GM23248 (cell line): Measurements from ENCODE around the gene COPS8. TPM values are rescaled to one million over a fixed set of nuclear protein-coding genes. Genes with fewer than 3 reads are reported as not detected.

ENCODE experiments used
- DNase-seq: peaks from one replicate; pipeline ENCODE4 v3.0.0-alpha.2; 2015
- H2AFZ ChIP-seq: fragments of 200-600 bp; sonication (generic); 2 replicates; pipeline ENCODE4 v1.6.1; 2016; ENCODE audit warnings: antibody characterized with exemption
- H3F3A ChIP-seq: fragments of 200-600 bp; sonication (generic); 2 replicates; pipeline ENCODE4 v1.6.1; 2016; ENCODE audit warnings: mild to moderate bottlenecking, antibody characterized with exemption, mixed run types; ENCODE audit not compliant: insufficient read depth
- H3K27ac ChIP-seq: fragments of 200-600 bp; sonication (generic); 2 replicates; pipeline ENCODE4 v1.5.1; 2016; ENCODE audit warnings: mild to moderate bottlenecking
- H3K27me3 ChIP-seq: fragments of 200-600 bp; sonication (generic); replicated peaks from 2 replicates; pipeline ENCODE4 v1.6.1; 2016; ENCODE audit warnings: mild to moderate bottlenecking; ENCODE audit not compliant: insufficient read depth
- H3K36me3 ChIP-seq: fragments of 200-600 bp; sonication (generic); 2 replicates; pipeline ENCODE4 v1.6.1; 2016; ENCODE audit warnings: low read depth, mild to moderate bottlenecking
- H3K4me1 ChIP-seq: fragments of 200-600 bp; sonication (generic); 2 replicates; pipeline ENCODE4 v1.6.1; 2016; ENCODE audit warnings: mild to moderate bottlenecking; ENCODE audit not compliant: insufficient read depth
- H3K4me2 ChIP-seq: fragments of 200-600 bp; sonication (generic); one replicate; pipeline ENCODE4 v1.6.1; 2016; ENCODE audit warnings: mild to moderate bottlenecking; ENCODE audit not compliant: unreplicated experiment
- H3K4me3 ChIP-seq: fragments of 200-600 bp; sonication (generic); 2 replicates; pipeline ENCODE4 v1.5.1; 2016; ENCODE audit warnings: mild to moderate bottlenecking
- H3K79me2 ChIP-seq: fragments of 200-600 bp; sonication (generic); 2 replicates; pipeline ENCODE4 v1.6.1; 2016; ENCODE audit warnings: mild to moderate bottlenecking; ENCODE audit not compliant: insufficient read depth
- H3K9ac ChIP-seq: fragments of 200-600 bp; sonication (generic); 2 replicates; pipeline ENCODE4 v1.6.1; 2016; ENCODE audit warnings: mild to moderate bottlenecking
- H3K9me2 ChIP-seq: fragments of 200-600 bp; sonication (generic); 2 replicates; pipeline ENCODE4 v1.6.1; 2016; ENCODE audit warnings: mixed run types, mild to moderate bottlenecking, moderate library complexity; ENCODE audit not compliant: insufficient read depth
- H3K9me3 ChIP-seq: fragments of 200-600 bp; sonication (generic); one replicate; pipeline ENCODE4 v1.6.1; 2017; ENCODE audit warnings: low read depth
- H4K20me1 ChIP-seq: fragments of 200-600 bp; sonication (generic); 2 replicates; pipeline ENCODE4 v1.6.0; 2016; ENCODE audit not compliant: insufficient read depth
- EZH2 ChIP-seq: fragments of 200-600 bp; sonication (generic); IDR thresholded peaks from 2 replicates; pipeline ENCODE4 v1.6.1; 2018; ENCODE audit warnings: antibody characterized with exemption, mild to moderate bottlenecking; ENCODE audit not compliant: insufficient read depth, poor library complexity, severe bottlenecking
- EZH2phosphoT487 ChIP-seq: fragments of 200-600 bp; sonication (generic); IDR thresholded peaks from 2 replicates; pipeline ENCODE4 v1.6.1; 2018; ENCODE audit warnings: antibody characterized with exemption, moderate library complexity, mild to moderate bottlenecking, low read depth; ENCODE audit not compliant: insufficient read depth
- WGBS, 2 experiments: methylation state at CpG; one replicate each; pipeline ENCODE4 v1.1.6; 2015 to 2017; ENCODE audit warnings: low lambda C conversion rate in 2 of 2, low coverage in 1 of 2; ENCODE audit errors: missing lambda C conversion rate in 2 of 2; 5-methylcytosine and 5-hydroxymethylcytosine counted together
- in situ Hi-C: fragments of 300-500 bp; cut with MboI; formaldehyde crosslinking; loops from 2 replicates; pipeline ENCODE4 v1.15.0; 2020
- polyA plus RNA-seq: library from polyadenylated mRNA; unstranded; fragments of >200 nt; fragmentation: Nextera tagmentation; extraction: Ambion mirVana; gene quantifications from 2 replicates; pipeline ENCODE4 v1.2.1, GENCODE V29; 2016
- total RNA-seq: library from RNA; depleted of rRNA; stranded (reverse); fragments of >200 nt; shearing (Covaris generic); gene quantifications from 2 replicates; pipeline ENCODE4 v1.2.3, GENCODE V29; 2014

COPS8 gene
- total and polyA plus RNA-seq, 2 experiments from 2014 or later = 148 to 164 TPM

- in situ Hi-C loops = loop anchor here (5.0 to 10.0 kb wide), 2 partner anchors 709 to 1287 kb away; no protein-coding TSS in a partner anchor
- no peak overlapping the region for H3K4me2 ChIP-seq
- DNase-seq = no peak
- WGBS, 2 experiments = 62 to 63% methylated on average over 12 of the region's 12 CpGs
- no peak overlapping the region for H2AFZ ChIP-seq
- TF ChIP-seq EZH2 (no peak), EZH2phosphoT487 (no peak)
- no peaks in the 10 kb centered on the region for H3K9me2 ChIP-seq
- H3K27me3 ChIP-seq = no peaks in the 10 kb centered on the region
- H3K4me1 ChIP-seq = peaks cover 3% of the 10 kb centered on the region; the same call in 1 of the 2 replicates
- H3K9ac ChIP-seq = no peak overlapping the region
- H3K9me3 ChIP-seq = no peaks in the 10 kb centered on the region
- no peak overlapping the region for H3K4me3 ChIP-seq
- H3F3A ChIP-seq = no peaks in the 10 kb centered on the region
- no peaks in the 10 kb centered on the region for H4K20me1 ChIP-seq
- H3K27ac ChIP-seq = no peak overlapping the region
- H3K79me2 ChIP-seq = no peaks in the 10 kb centered on the region
- no peaks in the 10 kb centered on the region for H3K36me3 ChIP-seq
These were observed 24.3 kb upstream of the COPS8 start for GRCh38 chr2:237061356-237061755.

DNA sequence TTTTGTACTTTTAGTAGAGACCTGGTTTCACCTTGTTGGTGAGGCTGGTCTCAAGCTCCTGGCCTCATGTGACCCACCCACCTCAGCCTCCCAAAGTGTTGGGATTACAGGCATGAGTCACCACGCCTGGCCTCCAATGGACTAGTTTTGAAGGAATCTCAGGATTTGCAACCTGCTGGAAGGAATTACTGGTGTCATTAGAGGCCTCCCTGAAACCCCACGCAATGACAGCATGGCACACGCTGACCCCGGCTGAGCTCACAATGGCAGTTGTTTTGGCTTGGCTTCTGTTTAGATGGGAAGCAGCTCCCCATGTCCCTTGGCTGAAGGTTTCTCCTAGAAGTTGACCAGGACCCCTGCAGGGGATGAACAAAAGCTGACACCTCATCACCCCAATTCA lies 23.1 kb upstream of the COPS8 start:
- H3K79me2 ChIP-seq = no peaks in the 10 kb centered on the region
- H3F3A ChIP-seq = no peaks in the 10 kb centered on the region
- H4K20me1 ChIP-seq = no peaks in the 10 kb centered on the region
- no peaks in the 10 kb centered on the region for H3K9me3 ChIP-seq
- H3K4me2 ChIP-seq = no peak overlapping the region
- H3K27ac ChIP-seq = no peak overlapping the region
- no peak overlapping the region for H2AFZ ChIP-seq
- no peak overlapping the region for H3K4me3 ChIP-seq
- H3K27me3 ChIP-seq = no peaks in the 10 kb centered on the region
- H3K9ac ChIP-seq = no peak overlapping the region
- H3K4me1 ChIP-seq = peaks cover 3% of the 10 kb centered on the region; the same call in 1 of the 2 replicates
- H3K9me2 ChIP-seq = no peaks in the 10 kb centered on the region
- no peaks in the 10 kb centered on the region for H3K36me3 ChIP-seq
- DNase-seq = peak; percentile 25
- WGBS, 2 experiments = 84 to 91% methylated on average over 4 of the region's 4 CpGs
- in situ Hi-C loops = loop anchor here (5.0 to 10.0 kb wide), 2 partner anchors 710 to 1288 kb away; no protein-coding TSS in a partner anchor
- TF ChIP-seq EZH2 (no peak), EZH2phosphoT487 (no peak)

- Histone ChIP-seq H3K4me3 (no peak overlapping the region), H2AFZ (no peak overlapping the region), H3K27me3 (no peaks in the 10 kb centered on the region), H3K4me1 (peaks cover 3% of the 10 kb centered on the region; the same call in 1 of the 2 replicates), H3K9me2 (no peaks in the 10 kb centered on the region), H3K36me3 (no peaks in the 10 kb centered on the region), H3F3A (no peaks in the 10 kb centered on the region), H3K4me2 (no peak overlapping the region), H3K79me2 (no peaks in the 10 kb centered on the region), H3K27ac (no peak overlapping the region), H4K20me1 (no peaks in the 10 kb centered on the region), H3K9me3 (no peaks in the 10 kb centered on the region), H3K9ac (no peak overlapping the region)
- WGBS, 2 experiments = 95 to 96% methylated on average over 24 of the region's 24 CpGs
- DNase-seq = no peak
- in situ Hi-C loops = loop anchor here (5.0 to 10.0 kb wide), 2 partner anchors 712 to 1290 kb away; no protein-coding TSS in a partner anchor
- TF ChIP-seq EZH2 (no peak), EZH2phosphoT487 (no peak)
These were observed 21.3 kb upstream of the COPS8 start for GRCh38 chr2:237064203-237065070.

GRCh38 chr2:237065071-237065377 lies 20.7 kb upstream of the COPS8 start:
- Histone ChIP-seq H3K4me2 (no peak overlapping the region), H3K27me3 (no peaks in the 10 kb centered on the region), H3K9me2 (no peaks in the 10 kb centered on the region), H3K4me3 (no peak overlapping the region), H3K9ac (no peak overlapping the region), H3K36me3 (no peaks in the 10 kb centered on the region), H3K79me2 (no peaks in the 10 kb centered on the region), H3K27ac (no peak overlapping the region), H3F3A (no peaks in the 10 kb centered on the region), H3K4me1 (peaks cover 3% of the 10 kb centered on the region; the same call in 1 of the 2 replicates), H3K9me3 (no peaks in the 10 kb centered on the region), H4K20me1 (no peaks in the 10 kb centered on the region), H2AFZ (no peak overlapping the region)
- in situ Hi-C loops = loop anchor here (10.0 kb wide), 1 partner anchor 1290 kb away; no protein-coding TSS in a partner anchor
- DNase-seq = no peak
- TF ChIP-seq EZH2phosphoT487 = no peak
- TF ChIP-seq EZH2 = no peak
- 71 to 74% methylated on average over 2 of the region's 2 CpGs for WGBS, 2 experiments
